HCT116 (cell line): ENCODE data around the gene PPIL1. TPM values are rescaled to one million over a fixed set of nuclear protein-coding genes. Genes with fewer than 3 reads are reported as not detected.

Experiments
- ATAC-seq: fragments of 200-7000 bp; cut with Tn5 transposase; 2 replicates; pipeline ENCODE4 v1.9.1; 2020; ENCODE audit warnings: mild to moderate bottlenecking, moderate library complexity
- BruUV-seq: library from RNA; stranded (reverse); fragments of 400-500 nt; replicated peaks from 2 replicates; lab custom pipeline; 2021; lab: Mats Ljungman, UMichigan
- CTCF ChIA-PET: fragments of 300-600 bp; sonication (Branson Sonifier 250); formaldehyde crosslinking; loops from one replicate; lab custom pipeline; 2021; ENCODE audit warnings: antibody characterized with exemption; lab: Charles Lee
- POLR2A ChIA-PET: fragments of 300-600, 350-600 bp; sonication (Branson Sonifier 250); formaldehyde crosslinking; loops from one replicate; lab custom pipeline; 2021; ENCODE audit warnings: antibody characterized with exemption; lab: Charles Lee
- RAD21 ChIA-PET, 2 experiments: fragments of 300-600 bp; sonication (Branson Sonifier 250); formaldehyde crosslinking; loops; one replicate each; lab custom pipeline; 2023; ENCODE audit warnings: low total read pairs in 2 of 2; ENCODE audit not compliant: uncharacterized antibody in 2 of 2, unreplicated experiment in 2 of 2, low non-redundant PET in 1 of 2; lab: Charles Lee
- DNase-seq: peaks from one replicate; pipeline ENCODE4 v3.0.0-alpha.2; 2010; ENCODE audit warnings: low read depth, low spot score
- H2AFZ ChIP-seq: fragments of 200-600 bp; shearing (Covaris generic), sonication (generic); 2 replicates; pipeline ENCODE4 v1.6.1; 2017; ENCODE audit warnings: low read depth, mixed run types, mixed read lengths, antibody characterized with exemption, low read length; ENCODE audit not compliant: poor library complexity, severe bottlenecking
- H3K27ac ChIP-seq: 2 replicates; pipeline ENCODE4 v1.5.1; 2012; ENCODE audit warnings: low read depth, low read length
- H3K27me3 ChIP-seq: fragments of 200-600 bp; sonication (generic); 2 replicates; pipeline ENCODE4 v1.6.1; 2016; ENCODE audit warnings: mixed run types, low read length, mixed read lengths; ENCODE audit not compliant: insufficient read depth
- H3K36me3 ChIP-seq, 2 experiments: fragments of 200-500 bp in 1 of 2; fragments of 200-600 bp in 1 of 2; sonication (Bioruptor generic) in 1 of 2; sonication (generic) in 1 of 2; 2 replicates each; pipeline versions ENCODE4 v1.5.1 to v1.6.1; 2014 to 2016; ENCODE audit warnings: low read length in 2 of 2, inconsistent platforms in 1 of 2, mixed read lengths in 1 of 2, mixed run types in 1 of 2; ENCODE audit not compliant: insufficient read depth in 2 of 2, control insufficient read depth in 1 of 2
- H3K4me1 ChIP-seq, 2 experiments: fragments of 200-600 bp in 1 of 2; sonication (generic) in 1 of 2; 2 replicates each; pipeline versions ENCODE4 v1.5.1 to v1.6.1; 2012 to 2017; ENCODE audit warnings: low read length in 2 of 2, inconsistent platforms in 1 of 2, mild to moderate bottlenecking in 1 of 2, mixed read lengths in 1 of 2, mixed run types in 1 of 2, moderate library complexity in 1 of 2; ENCODE audit not compliant: insufficient read depth in 2 of 2, control insufficient read depth in 1 of 2
- H3K4me2 ChIP-seq: fragments of 200-600 bp; sonication (generic); 2 replicates; pipeline ENCODE4 v1.6.1; 2017; ENCODE audit warnings: mixed run types, low read length, mixed read lengths
- H3K4me3 ChIP-seq, 2 experiments: fragments of 200-600 bp in 1 of 2; sonication (generic) in 1 of 2; replicated peaks in 1 of 2; 2 replicates each; pipeline ENCODE4 v1.5.1; 2011 to 2016; ENCODE audit warnings: low read length in 2 of 2, control low read depth in 1 of 2, low read depth in 1 of 2, mild to moderate bottlenecking in 1 of 2, mixed read lengths in 1 of 2, mixed run types in 1 of 2
- H3K79me2 ChIP-seq: fragments of 200-600 bp; sonication (generic); 2 replicates; pipeline ENCODE4 v1.6.1; 2017; ENCODE audit warnings: mild to moderate bottlenecking, mixed run types, low read length, moderate library complexity, mixed read lengths; ENCODE audit not compliant: insufficient read depth
- H3K9ac ChIP-seq: fragments of 200-600 bp; sonication (generic); 2 replicates; pipeline ENCODE4 v1.6.1; 2016; ENCODE audit warnings: low read length, mixed read lengths
- H3K9me2 ChIP-seq: fragments of 200-600 bp; sonication (generic), shearing (Covaris generic); 2 replicates; pipeline ENCODE4 v1.6.1; 2017; ENCODE audit warnings: mixed run types, mild to moderate bottlenecking, moderate library complexity; ENCODE audit not compliant: insufficient read depth
- H3K9me3 ChIP-seq, 2 experiments: fragments of 200-500 bp in 1 of 2; fragments of 200-600 bp in 1 of 2; sonication (Bioruptor generic) in 1 of 2; sonication (generic) in 1 of 2; 2 replicates each; pipeline ENCODE4 v1.6.1; 2014 to 2017; ENCODE audit warnings: low read length in 2 of 2, mixed read lengths in 2 of 2, inconsistent platforms in 1 of 2, low read depth in 1 of 2, mild to moderate bottlenecking in 1 of 2, mixed run types in 1 of 2, moderate library complexity in 1 of 2; ENCODE audit not compliant: control insufficient read depth in 1 of 2, insufficient read depth in 1 of 2
- H4K20me1 ChIP-seq: fragments of 200-600 bp; sonication (generic), shearing (Covaris generic); 2 replicates; pipeline ENCODE4 v1.6.1; 2017; ENCODE audit warnings: mixed run types, mild to moderate bottlenecking, moderate library complexity; ENCODE audit not compliant: insufficient read depth
- ATF3 ChIP-seq: IDR thresholded peaks from 2 replicates; pipeline ENCODE4 v1.6.1; 2012
- MAX ChIP-seq: IDR thresholded peaks from 2 replicates; pipeline ENCODE4 v1.6.1; 2012
- POLR2A ChIP-seq: IDR thresholded peaks from 2 replicates; pipeline ENCODE4 v1.7.0; 2011; ENCODE audit warnings: borderline replicate concordance; ENCODE audit not compliant: insufficient read depth, insufficient read length; ENCODE audit errors: extremely low read depth
- POLR2AphosphoS5 ChIP-seq: IDR thresholded peaks from 2 replicates; pipeline ENCODE4 v1.6.1; 2011; ENCODE audit warnings: mild to moderate bottlenecking, low read depth, low read length, moderate library complexity
- RAD21 ChIP-seq: IDR thresholded peaks from 2 replicates; pipeline ENCODE4 v1.6.1; 2012; ENCODE audit warnings: low read depth, mild to moderate bottlenecking
- REST ChIP-seq: IDR thresholded peaks from 2 replicates; pipeline ENCODE4 v1.6.1; 2012; ENCODE audit warnings: low read depth
- SIN3A ChIP-seq: IDR thresholded peaks from 2 replicates; pipeline ENCODE4 v1.6.1; 2012; ENCODE audit warnings: low read depth
- SP1 ChIP-seq: IDR thresholded peaks from 2 replicates; pipeline ENCODE4 v1.6.1; 2012; ENCODE audit warnings: low read depth
- YY1 ChIP-seq: IDR thresholded peaks from 2 replicates; pipeline ENCODE4 v1.6.1; 2011; ENCODE audit warnings: low read length, low read depth, moderate library complexity, mild to moderate bottlenecking; ENCODE audit not compliant: insufficient replicate concordance; ENCODE audit errors: extremely low read depth
- ZBTB33 ChIP-seq: IDR thresholded peaks from 2 replicates; pipeline ENCODE4 v1.6.1; 2011; ENCODE audit warnings: mild to moderate bottlenecking, low read length, moderate library complexity; ENCODE audit not compliant: insufficient replicate concordance; ENCODE audit errors: extremely low read depth
- ZFX ChIP-seq: fragments of 450-650 bp; IDR thresholded peaks from 2 replicates; pipeline ENCODE4 v1.6.1; 2017
- ZNF274 ChIP-seq: fragments of 200-500 bp; sonication (Bioruptor generic); IDR thresholded peaks from 2 replicates; pipeline ENCODE4 v1.6.1; 2014; ENCODE audit warnings: mild to moderate bottlenecking, low read depth, low read length, inconsistent platforms
- intact Hi-C: fragments of 100-400 bp; cut with micrococcal nuclease; formaldehyde crosslinking; loops from 2 replicates; pipeline ENCODE4 v1.10.0; 2022
- total RNA-seq: library from RNA; stranded (reverse); gene quantifications from one replicate; pipeline ENCODE4 v1.2.1, GENCODE V29; 2021; ENCODE audit not compliant: unreplicated experiment

PPIL1 gene
- total RNA-seq, 1 experiment from 2014 or later = 42.0 TPM

GRCh38 chr6:36834576-36835341, 39.8 kb downstream of the PPIL1 start:
- Histone ChIP-seq H3K9ac (no peak overlapping the region), H3K27me3 (peaks cover 10% of the 10 kb centered on the region; the same call in 1 of the 2 replicates), H3K36me3 (no peaks in the 10 kb centered on the region), H3K27ac (no peak overlapping the region), H4K20me1 (no peaks in the 10 kb centered on the region), H3K4me1 (peaks cover 0 to 4% of the 10 kb centered on the region in 2 experiments; a peak in 1 of 4 replicates), H3K79me2 (no peaks in the 10 kb centered on the region), H3K4me3 (no peak overlapping the region), H3K4me2 (no peak overlapping the region), H3K9me3 (no peaks in the 10 kb centered on the region), H3K9me2 (no peaks in the 10 kb centered on the region), H2AFZ (no peak overlapping the region)
- TF ChIP-seq YY1 = no peak
- no peak for TF ChIP-seq SP1
- no peak for TF ChIP-seq SIN3A
- TF ChIP-seq POLR2AphosphoS5 = no peak
- no peak for TF ChIP-seq ATF3
- TF ChIP-seq ZNF274 = no peak
- TF ChIP-seq RAD21 = no peak
- no TSS peak for BruUV-seq
- ChIA-PET CTCF (interaction anchor here (2.1 kb wide), 1 partner anchor 14 kb away, joined by 6 read pairs; no protein-coding TSS in a partner anchor), POLR2A (no interaction called here), RAD21 (interaction anchor here in 1 of 2 experiments (0.6 kb wide), 1 partner anchor 379 kb away, joined by 3 read pairs; no protein-coding TSS in a partner anchor)
- DNase-seq (no peak), ATAC-seq (no peak)
- intact Hi-C loops = no loop called here

- no peaks in the 10 kb centered on the region for H4K20me1 ChIP-seq
- ChIA-PET POLR2A (no interaction called here), RAD21 (no interaction called here), CTCF (no interaction called here)
- no peaks in the 10 kb centered on the region for H3K9me2 ChIP-seq
- intact Hi-C loops = no loop called here
- ATAC-seq = no peak
- no peak overlapping the region for H3K27ac ChIP-seq
- no TSS peak for BruUV-seq
- no peak overlapping the region for H3K9ac ChIP-seq
- H3K27me3 ChIP-seq = 0 out of 2 replicates have a peak, but pooled peaks cover 1% of the 10 kb centered on the region
- DNase-seq = no peak
- H2AFZ ChIP-seq = no peak overlapping the region
- no peaks in the 10 kb centered on the region for H3K4me1 ChIP-seq
- no peaks in the 10 kb centered on the region for H3K36me3 ChIP-seq
- H3K9me3 ChIP-seq = no peaks in the 10 kb centered on the region
- no peaks in the 10 kb centered on the region for H3K79me2 ChIP-seq
- H3K4me2 ChIP-seq = no peak overlapping the region
- no peak overlapping the region for H3K4me3 ChIP-seq
- TF ChIP-seq ZFX = no peak
- TF ChIP-seq REST = no peak
- no peak for TF ChIP-seq POLR2A
- TF ChIP-seq MAX = no peak
- TF ChIP-seq SIN3A = no peak
- TF ChIP-seq ZNF274 = no peak
- TF ChIP-seq ZBTB33 = no peak
Observed at GRCh38 chr6:36833182-36833789, 41.3 kb downstream of the PPIL1 start.
